Sciatic nerve (tissue), 2 donors: ENCODE results near the gene MOSPD2. TPM values are rescaled to one million over a fixed set of nuclear protein-coding genes. Genes with fewer than 3 reads are reported as not detected.

ENCODE experiments used
- ATAC-seq: fragments of 200-7000 bp; cut with Tn5 transposase; one replicate; pipeline ENCODE4 v1.9.1; 2020; ENCODE audit warnings: mild to moderate bottlenecking, moderate library complexity
- DNase-seq: peaks from one replicate; pipeline ENCODE4 v3.0.0-alpha.2; 2020; ENCODE audit warnings: low spot score
- intact Hi-C: fragments of 100-400 bp; cut with DNase I; formaldehyde crosslinking; loops from one replicate; pipeline ENCODE4 v1.14.2; 2022
- total RNA-seq: library from RNA; stranded (reverse); fragmentation: NEBNext Ultra II Directional; extraction: Animal tissue kit (Norgen Biotek cat#: 25700); gene quantifications from one replicate; pipeline ENCODE4 v1.2.1, GENCODE V29; 2021
- donor health status: DM: no; HTN: no; CAD: no.
- donor health status: DM: no; HTN: no; CAD: no.

The MOSPD2 gene
- total RNA-seq, 1 donor from 2014 or later, result 39.5 TPM

GRCh38 chrX:14956813-14957582 is 83.8 kb downstream of the MOSPD2 start:
- intact Hi-C loops, result no loop called here
- no peak for DNase-seq
- ATAC-seq, result no peak

GRCh38 chrX:14963447-14964236 is 90.4 kb downstream of the MOSPD2 start:
- no peak for ATAC-seq
- DNase-seq, result no peak
- intact Hi-C loops, result no loop called here

GRCh38 chrX:14964500-14964899 is 91.3 kb downstream of the MOSPD2 start:
- no peak for DNase-seq
- intact Hi-C loops, result no loop called here
- peak; percentile 10 for ATAC-seq

Other genes with a start within 250 kb of the MOSPD2 start
- 6.8 TPM for gene FANCB, start 352 bp upstream of the MOSPD2 start, total RNA-seq